ENCODE measurements around the gene AQP1. TPM values are rescaled to one million over a fixed set of nuclear protein-coding genes. Genes with fewer than 3 reads are reported as not detected.
A peak's percentile ranks its signal among the peaks of the same experiment; 100 is the strongest.

Gene AQP1
- total RNA-seq, 1 experiment from 2014 or later, result 0.15 TPM

GRCh38 chr7:30880125-30880720 is 31.4 kb upstream of the AQP1 start:
- H3T11ph ChIP-seq (ENCODE audit: low read length), result no peak overlapping the region
- H2BK5ac ChIP-seq (ENCODE audit: insufficient read length, low read length), result no peak overlapping the region
- no peak overlapping the region for H3K9ac ChIP-seq (ENCODE audit: extremely low read depth, insufficient read length, low read length)
- H2BK15ac ChIP-seq (ENCODE audit: low read depth, low read length), result no peak overlapping the region
- H4K8ac ChIP-seq (replicated peaks; ENCODE audit: insufficient read length, low read depth, low read length), result no peak overlapping the region
- no peak overlapping the region for H3K14ac ChIP-seq (ENCODE audit: insufficient read depth, low read length)
- H2BK12ac ChIP-seq (ENCODE audit: insufficient read length, low read depth, low read length), result no peak overlapping the region
- no peak overlapping the region for H4K5ac ChIP-seq (ENCODE audit: insufficient read length, low read depth, low read length)
- TF ChIP-seq CTCF (conservative IDR thresholded peaks at IDR 0.05), result no peak
- no peak overlapping the region for H2BK20ac ChIP-seq (ENCODE audit: low read depth, low read length, poor library complexity, severe bottlenecking)
- Mint-ChIP-seq H3K4me1 (peaks cover 45 to 55% of the 10 kb centered on the region in 2 experiments), H3K27ac (no peak overlapping the region; a peak in 2 of 7 replicates), H3K36me3 (ENCODE audit: insufficient read depth in 1 of 3, low read depth in 3 of 3) (peaks cover 0 to 3% (median 0%) of the 10 kb centered on the region in 3 experiments; a peak in 2 of 7 replicates), H3K27me3 (ENCODE audit: low read depth) (peaks cover 20% of the 10 kb centered on the region), H3K4me3 (peak overlapping the region in 1 of 2 experiments; percentile 59; a peak in 2 of 5 replicates), H3K9me3 (no peaks in the 10 kb centered on the region; a peak in 1 of 5 replicates)
- H3K4me1 ChIP-seq (ENCODE audit: insufficient read depth, low read length), result peaks cover 17% of the 10 kb centered on the region; the same call in 1 of the 2 replicates
- no peaks in the 10 kb centered on the region for H3K23me2 ChIP-seq (ENCODE audit: insufficient read length, low read depth, low read length, poor library complexity, severe bottlenecking)
- no peak overlapping the region for H3K27ac ChIP-seq (ENCODE audit: insufficient read length, low read depth, low read length)
- DNase-seq, result no peak
- no peak overlapping the region for H3K4me2 ChIP-seq (ENCODE audit: insufficient read depth, insufficient read length, low read length)
- no peaks in the 10 kb centered on the region for H3K9me3 ChIP-seq (ENCODE audit: control insufficient read depth, low read depth, low read length)
- no peaks in the 10 kb centered on the region for H4K20me1 ChIP-seq (ENCODE audit: control insufficient read depth, insufficient read depth, insufficient read length)
- H3K27me3 ChIP-seq (ENCODE audit: insufficient read depth, low read length), result no peaks in the 10 kb centered on the region
- no peak overlapping the region for H3K18ac ChIP-seq (ENCODE audit: insufficient read length, low read depth, low read length)
- H3K79me1 ChIP-seq (ENCODE audit: insufficient read depth, low read depth, low read length, poor library complexity, severe bottlenecking), result no peaks in the 10 kb centered on the region
- H3K56ac ChIP-seq (ENCODE audit: insufficient read length, low read depth, low read length), result no peak overlapping the region
- H4K91ac ChIP-seq (ENCODE audit: insufficient read length, low read depth, low read length), result no peak overlapping the region
- H3K23ac ChIP-seq (ENCODE audit: insufficient read length, low read depth, low read length), result no peak overlapping the region
- no peak overlapping the region for H2BK120ac ChIP-seq (ENCODE audit: low read depth, low read length, poor library complexity, severe bottlenecking)
- H3K4ac ChIP-seq (ENCODE audit: low read depth, low read length), result no peak overlapping the region
- no CpG with 5 or more reads among the region's 12 CpGs for WGBS (ENCODE audit: extremely low coverage, insufficient read length, low lambda C conversion rate)
- no peak overlapping the region for H2AK5ac ChIP-seq (ENCODE audit: insufficient read length, low read length)
- no peaks in the 10 kb centered on the region for H3K79me2 ChIP-seq (ENCODE audit: insufficient read depth, low read length)
- no peak overlapping the region for H2AFZ ChIP-seq (ENCODE audit: low read length)

All from H9 (cell line).